Ectodermal cell (in vitro differentiated cells): ENCODE data around the gene RPL12.
A peak's percentile ranks its signal among the peaks of the same experiment; 100 is the strongest.
"Not testable (repeated sequence)": the region's sequence is repeated elsewhere in the genome, so short reads cannot be mapped to it uniquely, and the experiment has no call there.

Experiments
- H3K27ac ChIP-seq: 2 replicates; pipeline ENCODE4 v1.7.0; 2013; ENCODE audit warnings: mild to moderate bottlenecking, low read depth, low read length; ENCODE audit not compliant: insufficient read depth, poor library complexity, severe bottlenecking
- H3K27me3 ChIP-seq: 2 replicates; pipeline ENCODE4 v1.7.0; 2013; ENCODE audit warnings: mild to moderate bottlenecking, low read length; ENCODE audit not compliant: insufficient read depth, control insufficient read depth, poor library complexity, severe bottlenecking
- H3K36me3 ChIP-seq: one replicate; pipeline ENCODE4 v1.7.0; 2013; ENCODE audit warnings: low read length; ENCODE audit not compliant: control insufficient read depth, insufficient read depth
- H3K4me1 ChIP-seq: one replicate; pipeline ENCODE4 v1.7.0; 2013; ENCODE audit warnings: low read length; ENCODE audit not compliant: control insufficient read depth, insufficient read depth
- H3K4me3 ChIP-seq: 2 replicates; pipeline ENCODE4 v1.7.0; 2013; ENCODE audit warnings: low read depth, low read length, control low read depth; ENCODE audit not compliant: insufficient read depth
- H3K9me3 ChIP-seq: 2 replicates; pipeline ENCODE4 v1.7.0; 2013; ENCODE audit warnings: mild to moderate bottlenecking, low read length, moderate library complexity; ENCODE audit not compliant: control insufficient read depth
- WGBS, 2 experiments: methylation state at CpG; one replicate each; pipeline ENCODE4 v1.1.7; 2013; ENCODE audit warnings: missing lambda C conversion rate in 2 of 2; 5-methylcytosine and 5-hydroxymethylcytosine counted together

The RPL12 gene

DNA sequence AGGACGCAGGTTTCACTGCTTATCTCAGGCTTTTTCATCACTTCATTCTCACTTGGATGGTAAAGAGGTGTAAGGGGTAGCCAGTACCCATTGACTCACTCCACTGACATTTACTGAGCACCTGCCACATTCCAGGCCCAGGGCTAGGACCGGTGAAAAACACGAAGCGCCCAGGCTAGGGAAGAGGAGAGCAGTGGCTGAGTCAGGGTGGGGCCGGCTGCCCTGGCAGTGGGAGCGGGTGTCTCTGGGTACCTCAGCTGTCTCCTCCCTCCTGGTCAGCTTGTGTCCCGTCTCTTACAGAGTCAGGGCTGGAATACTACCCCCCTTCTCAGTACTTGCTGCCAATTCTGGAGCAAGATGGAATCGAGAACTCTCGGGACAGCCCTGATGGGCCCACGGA, 22.3 kb upstream of the RPL12 start:
- Histone ChIP-seq H3K9me3 (no peaks in the 10 kb centered on the region), H3K27me3 (no peaks in the 10 kb centered on the region)
- WGBS, 2 experiments = 96 to 97% methylated on average over 10 of the region's 10 CpGs

DNA sequence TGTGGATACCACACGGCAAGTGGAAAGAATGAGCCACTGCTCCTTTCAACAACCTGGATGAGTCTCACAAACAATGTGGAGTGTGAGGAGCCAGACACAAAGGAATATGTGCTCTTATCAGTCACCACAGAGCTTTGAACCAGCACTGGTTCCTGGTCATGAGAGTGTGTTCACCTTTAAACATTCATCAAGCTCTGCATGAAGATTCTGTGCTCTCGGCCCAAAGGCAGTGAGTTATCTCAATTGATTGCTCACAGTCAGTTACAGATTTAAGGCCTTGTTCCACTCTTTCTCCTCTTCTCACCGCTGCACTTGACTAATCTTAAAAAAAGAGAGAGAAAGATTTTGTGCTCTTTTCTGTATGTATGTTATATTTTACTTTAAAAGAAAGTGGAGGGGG, 19.5 kb upstream of the RPL12 start:
- Histone ChIP-seq H3K9me3 (no peaks in the 10 kb centered on the region), H3K27me3 (no peaks in the 10 kb centered on the region), H3K36me3 (no peaks in the 10 kb centered on the region), H3K27ac (no peak overlapping the region), H3K4me3 (no peak overlapping the region), H3K4me1 (no peaks in the 10 kb centered on the region)
- 93 to 97% methylated on average over 2 of the region's 3 CpGs for WGBS, 2 experiments

More for the DNA sequence above, 22.3 kb upstream of the RPL12 start:
- Histone ChIP-seq H3K4me3 (no peak overlapping the region), H3K36me3 (no peaks in the 10 kb centered on the region), H3K27ac (no peak overlapping the region), H3K4me1 (no peaks in the 10 kb centered on the region)

DNA sequence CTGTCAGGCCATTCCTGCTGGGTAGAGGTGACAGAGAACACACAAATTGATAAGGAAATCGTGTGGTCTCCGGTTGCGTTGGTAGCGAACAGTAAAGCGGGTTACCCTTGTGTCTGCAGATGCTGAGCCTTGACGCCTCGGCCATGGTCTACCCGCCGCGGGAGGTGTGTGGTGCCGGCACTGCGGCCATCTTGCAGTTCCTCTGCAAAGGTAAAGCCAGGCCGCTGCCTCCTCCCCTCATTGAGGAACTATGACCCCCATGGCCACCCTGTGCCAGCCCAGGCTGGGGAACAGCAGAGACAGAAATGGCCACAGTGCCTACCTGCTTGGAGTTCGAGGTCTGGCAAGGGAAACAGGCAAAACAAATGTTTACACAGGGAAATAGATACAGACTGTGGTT, 16.4 kb upstream of the RPL12 start:
- Histone ChIP-seq H3K27me3 (no peaks in the 10 kb centered on the region), H3K9me3 (no peaks in the 10 kb centered on the region), H3K27ac (no peak overlapping the region), H3K4me1 (no peaks in the 10 kb centered on the region), H3K36me3 (no peaks in the 10 kb centered on the region), H3K4me3 (no peak overlapping the region)
- 95 to 96% methylated on average over 14 of the region's 14 CpGs for WGBS, 2 experiments

DNA sequence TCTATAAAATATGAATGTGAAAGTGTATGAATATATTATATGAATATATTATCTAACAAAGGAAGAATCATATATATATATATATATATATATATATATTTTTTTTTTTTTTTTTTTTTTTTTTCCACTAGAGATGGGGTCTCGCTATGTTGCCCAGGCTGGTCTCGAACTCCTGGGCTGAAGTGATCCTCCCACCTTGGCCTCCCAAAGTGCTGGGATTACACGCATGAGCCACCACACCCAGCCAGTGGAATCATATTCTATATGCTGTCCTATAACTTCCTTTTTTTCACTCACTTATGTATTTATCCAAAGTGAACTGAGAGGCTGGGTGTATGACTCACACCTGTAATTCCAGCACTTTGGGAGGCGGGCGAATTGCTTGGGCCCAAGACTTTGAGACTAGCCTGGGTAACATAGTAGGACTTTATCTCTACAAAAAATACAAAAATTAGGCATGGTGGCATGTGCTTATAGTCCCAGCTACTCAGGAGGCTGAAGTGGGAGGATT, 15.3 kb upstream of the RPL12 start:
- H3K36me3 ChIP-seq, H3K27me3 ChIP-seq, H3K27ac ChIP-seq, H3K4me3 ChIP-seq, H3K9me3 ChIP-seq, H3K4me1 ChIP-seq: not testable (repeated sequence)
- WGBS, 2 experiments = 92 to 93% methylated on average over 5 of the region's 5 CpGs

DNA sequence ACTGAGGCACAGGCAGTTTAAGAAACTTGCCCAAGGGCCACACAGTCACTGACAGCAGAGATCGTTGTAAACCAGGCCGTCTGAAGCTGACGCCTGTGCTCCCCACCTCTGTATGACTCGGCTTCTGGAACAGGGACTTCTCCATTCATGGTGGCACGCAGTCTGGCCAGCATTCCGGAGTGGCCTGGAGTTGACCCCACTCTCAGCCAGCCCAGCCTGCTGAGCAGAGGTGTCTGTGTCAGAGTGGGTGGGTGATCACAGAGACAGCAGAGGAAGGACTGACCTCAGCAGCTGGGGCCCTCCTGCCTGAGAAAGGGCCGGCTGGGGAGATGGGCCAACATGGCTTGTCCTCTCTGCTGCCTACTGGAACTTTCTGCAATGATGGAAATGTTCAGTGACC, 12.7 kb upstream of the RPL12 start:
- Histone ChIP-seq H3K36me3 (peaks cover 12% of the 10 kb centered on the region), H3K4me1 (no peaks in the 10 kb centered on the region), H3K9me3 (no peaks in the 10 kb centered on the region), H3K4me3 (no peak overlapping the region), H3K27me3 (no peaks in the 10 kb centered on the region), H3K27ac (no peak overlapping the region)
- WGBS, 2 experiments = 93 to 95% methylated on average over 7 of the region's 7 CpGs

DNA sequence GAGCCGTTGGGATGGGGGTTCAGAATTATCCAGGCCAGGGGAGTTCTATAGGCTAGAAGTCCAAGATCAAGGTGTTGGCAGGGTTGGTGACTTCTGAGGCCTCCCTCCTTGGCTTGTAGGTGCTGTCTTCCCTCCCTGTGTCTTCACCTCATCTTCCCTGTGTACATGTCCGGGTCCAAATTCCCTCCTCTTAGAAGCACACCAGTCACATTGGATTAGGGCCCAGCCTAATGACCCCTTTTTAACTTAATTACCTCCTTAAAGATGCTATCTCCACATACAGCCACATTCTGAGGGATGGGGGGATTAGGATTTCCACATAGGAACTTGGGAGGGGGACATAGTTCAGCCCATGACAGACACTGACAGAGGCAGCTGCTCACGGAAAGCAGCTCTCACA, 12.2 kb upstream of the RPL12 start:
- no peak overlapping the region for H3K27ac ChIP-seq
- H3K4me3 ChIP-seq = no peak overlapping the region
- H3K9me3 ChIP-seq = no peaks in the 10 kb centered on the region
- WGBS, 2 experiments = 84 to 87% methylated on average over 3 of the region's 3 CpGs
- no peaks in the 10 kb centered on the region for H3K4me1 ChIP-seq
- no peaks in the 10 kb centered on the region for H3K27me3 ChIP-seq
- peaks cover 15% of the 10 kb centered on the region for H3K36me3 ChIP-seq

DNA sequence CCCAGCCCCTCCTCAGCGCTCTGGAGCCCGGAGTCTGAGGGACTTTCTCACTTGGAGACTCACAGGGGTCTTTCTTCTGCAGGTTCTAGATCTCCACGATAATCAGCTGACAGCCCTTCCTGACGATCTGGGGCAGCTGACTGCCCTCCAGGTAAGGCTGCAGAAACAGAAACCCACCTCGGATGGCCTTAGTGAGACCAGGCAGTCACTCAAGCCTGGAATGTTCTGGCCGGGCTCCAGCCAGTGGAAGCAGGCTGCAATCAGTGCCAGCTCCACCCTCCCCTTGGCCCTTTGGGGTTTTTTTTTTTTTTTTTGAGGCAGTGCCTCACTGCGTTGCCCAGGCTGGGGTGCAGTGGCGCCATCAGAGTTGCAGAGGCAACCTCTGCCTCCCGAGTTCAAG, 7.7 kb upstream of the RPL12 start:
- H3K4me1 ChIP-seq = no peaks in the 10 kb centered on the region
- no peak overlapping the region for H3K27ac ChIP-seq
- H3K4me3 ChIP-seq = no peak overlapping the region
- H3K9me3 ChIP-seq = no peaks in the 10 kb centered on the region
- WGBS, 2 experiments = 96% methylated on average over 9 of the region's 9 CpGs
- no peaks in the 10 kb centered on the region for H3K27me3 ChIP-seq
- H3K36me3 ChIP-seq = peaks cover 15% of the 10 kb centered on the region

DNA sequence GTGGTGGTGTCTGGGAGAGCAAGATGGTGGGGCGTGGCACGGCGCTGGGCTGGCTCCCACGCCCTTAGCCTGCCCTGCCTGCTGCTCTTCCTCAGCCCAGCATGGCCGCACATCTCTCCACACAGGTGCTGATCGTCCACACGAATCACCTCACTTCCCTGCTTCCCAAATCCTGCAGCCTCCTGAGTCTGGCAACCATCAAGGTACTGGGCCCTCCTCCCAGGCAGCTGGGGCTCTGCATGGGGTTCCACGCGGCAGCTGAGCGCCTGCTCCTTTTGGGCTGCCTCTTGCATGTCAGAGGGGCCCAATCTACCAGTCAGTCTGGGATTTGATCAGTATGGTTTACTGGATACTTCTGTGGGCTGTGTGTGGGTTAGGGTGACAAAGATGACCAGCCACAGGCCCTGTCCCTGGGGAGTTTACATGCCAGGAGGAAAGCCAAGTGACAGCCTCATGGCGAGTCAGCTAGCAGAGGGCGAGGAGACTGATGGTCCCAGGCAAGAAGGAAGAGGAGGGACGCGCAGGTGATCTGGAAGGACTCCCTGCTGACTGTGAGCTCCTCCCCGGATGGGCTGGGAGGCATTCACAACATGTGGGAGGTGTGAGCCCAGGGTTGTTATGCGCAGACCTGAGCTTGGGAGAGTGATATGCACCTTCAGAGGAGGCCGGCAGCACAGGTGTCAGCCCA, 6.1 kb upstream of the RPL12 start:
- H3K27me3 ChIP-seq = no peaks in the 10 kb centered on the region
- no peaks in the 10 kb centered on the region for H3K4me1 ChIP-seq
- no peak overlapping the region for H3K4me3 ChIP-seq
- 84 to 86% methylated on average over 17 of the region's 17 CpGs for WGBS, 2 experiments
- H3K27ac ChIP-seq = no peak overlapping the region
- peaks cover 15% of the 10 kb centered on the region for H3K36me3 ChIP-seq
- no peaks in the 10 kb centered on the region for H3K9me3 ChIP-seq

DNA sequence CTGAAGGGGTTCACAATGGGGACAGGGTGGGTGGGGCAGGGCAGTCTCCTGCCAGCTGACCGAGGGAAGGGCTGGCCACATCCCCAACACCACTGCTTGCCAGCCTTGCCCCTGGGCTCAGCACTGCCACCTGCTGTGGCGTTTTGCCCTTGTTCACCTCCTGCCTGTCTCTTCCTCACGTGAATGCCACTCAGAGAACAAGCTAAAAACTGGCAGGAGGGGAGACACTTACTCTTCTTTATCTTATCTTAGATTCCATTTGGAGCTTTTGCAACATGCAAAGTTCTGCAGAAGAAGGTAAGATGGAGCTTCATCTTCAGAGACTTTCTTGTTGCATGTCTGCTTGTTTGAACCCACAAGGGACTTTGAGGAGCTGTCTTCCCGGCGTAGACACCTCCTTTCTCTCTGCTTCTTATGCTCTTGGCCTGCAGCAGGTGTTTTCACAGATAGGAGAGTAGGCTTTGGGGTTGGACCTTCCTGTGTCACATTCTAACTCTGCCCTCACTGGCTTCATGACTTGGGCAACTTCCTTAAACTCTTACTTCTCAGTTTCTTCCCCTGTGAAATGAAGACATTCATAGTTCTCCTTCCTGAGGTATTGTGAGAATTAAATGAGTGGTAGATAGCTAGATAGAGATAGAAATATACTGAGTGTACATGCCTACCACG, 4.3 kb upstream of the RPL12 start:
- Histone ChIP-seq H3K27me3 (no peaks in the 10 kb centered on the region), H3K27ac (no peak overlapping the region), H3K36me3 (peaks cover 10% of the 10 kb centered on the region), H3K4me3 (no peak overlapping the region), H3K9me3 (no peaks in the 10 kb centered on the region), H3K4me1 (no peaks in the 10 kb centered on the region)
- whole genome bisulfite sequencing, 2 experiments = 78 to 80% methylated on average over 6 of the region's 6 CpGs

DNA sequence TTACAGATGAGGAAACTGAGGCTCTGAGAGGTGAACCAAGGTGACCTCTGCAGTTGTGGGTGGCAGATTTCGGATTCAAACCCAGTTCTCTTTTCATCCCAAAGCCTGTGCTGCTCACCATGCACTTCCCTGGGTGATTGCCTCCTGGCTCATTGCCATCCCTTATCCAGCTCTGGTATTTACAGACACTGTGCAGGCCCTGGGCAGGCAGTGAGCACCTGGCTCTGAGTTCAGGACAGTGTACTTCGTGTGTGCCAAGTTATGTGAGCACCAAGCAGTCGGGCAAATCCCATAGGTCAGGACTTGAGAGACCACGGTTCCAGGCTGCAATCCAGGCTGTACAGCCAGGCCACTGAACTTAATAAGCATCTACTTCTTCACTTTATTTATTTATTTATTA, 1.5 kb upstream of the RPL12 start:
- Histone ChIP-seq H3K27me3 (no peaks in the 10 kb centered on the region), H3K27ac (no peak overlapping the region), H3K4me3 (peak overlapping the region; percentile 72), H3K36me3 (peaks cover 22% of the 10 kb centered on the region), H3K4me1 (peaks cover 15% of the 10 kb centered on the region), H3K9me3 (no peaks in the 10 kb centered on the region)
- 78 to 80% methylated on average over 4 of the region's 4 CpGs for WGBS, 2 experiments
